ENCODE data around the gene PTGDS.

GRCh38 chr9:136977649-136978072, 357 bp downstream of the PTGDS start:
- TF ChIP-seq EZH2 (IDR thresholded peaks at IDR 0.05; ENCODE audit: insufficient read depth, low read length), result no peak
- TF ChIP-seq CTCF (IDR thresholded peaks at IDR 0.05; ENCODE audit: insufficient read depth, low read depth, low read length), result no peak
